ENCODE results near the gene PADI4. TPM values are rescaled to one million over a fixed set of nuclear protein-coding genes. Genes with fewer than 3 reads are reported as not detected.

PADI4 gene
- total and polyA plus RNA-seq, 3 experiments from 2014 or later = 0.26 to 2.0 (median 0.27) TPM

DNA sequence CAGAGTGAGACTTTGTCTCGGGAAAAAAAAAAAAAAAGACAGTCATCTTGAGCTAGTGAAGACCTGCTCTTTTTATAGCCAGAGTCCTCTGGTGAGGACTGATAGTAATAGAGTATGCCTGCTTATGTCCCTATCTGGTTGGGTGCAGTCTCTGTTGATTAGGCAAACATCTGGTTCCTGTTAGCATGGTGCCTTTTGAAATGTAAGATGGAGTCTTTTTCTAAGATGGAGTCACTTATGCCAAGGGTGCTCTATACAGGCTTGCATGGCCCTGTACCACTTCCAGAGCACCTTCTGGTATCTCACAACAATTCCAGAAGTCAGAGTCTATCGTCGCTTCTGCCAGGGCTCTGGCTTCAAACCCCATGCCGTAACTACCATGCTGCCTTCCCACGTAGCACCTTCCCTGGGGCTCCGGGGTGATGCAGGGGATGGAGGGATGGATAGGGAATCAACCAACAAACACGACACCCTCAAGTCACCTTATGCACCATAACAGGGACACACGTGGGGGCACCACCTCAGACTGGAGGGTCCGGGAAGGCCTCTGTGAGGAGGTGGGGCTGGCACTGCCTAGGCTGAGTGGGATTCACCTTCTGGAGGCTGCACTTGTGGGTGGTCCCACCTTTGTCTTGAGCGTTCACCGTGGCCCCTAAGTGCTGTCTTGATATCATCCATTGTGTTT, 52.4 kb downstream of the PADI4 start:
- no peaks in the 10 kb centered on the region for H3K9me3 ChIP-seq (ENCODE audit: low read length)
- H3K4me1 ChIP-seq (ENCODE audit: insufficient read depth, low read length) = peaks cover 10% of the 10 kb centered on the region
- DNase-seq = no peak
- Mint-ChIP-seq H3K4me3 (no peak overlapping the region), H3K36me3 (no peaks in the 10 kb centered on the region), H3K9me3 (no peaks in the 10 kb centered on the region), H3K27me3 (peaks cover 4 to 20% of the 10 kb centered on the region in 2 donors), H3K4me1 (peaks cover 0 to 5% (median 4%) of the 10 kb centered on the region in 3 donors), H3K27ac (no peak overlapping the region)
- H3K36me3 ChIP-seq (ENCODE audit: insufficient read depth, low read length) = no peaks in the 10 kb centered on the region
- ChIA-PET CTCF (no interaction called here), POLR2A (no interaction called here)
- H3K4me3 ChIP-seq (ENCODE audit: low read length) = no peak overlapping the region
- no peaks in the 10 kb centered on the region for H3K27me3 ChIP-seq (ENCODE audit: insufficient read depth, low read length, poor library complexity, severe bottlenecking)
- H3K27ac ChIP-seq (ENCODE audit: low read depth, low read length) = no peak overlapping the region

DNA sequence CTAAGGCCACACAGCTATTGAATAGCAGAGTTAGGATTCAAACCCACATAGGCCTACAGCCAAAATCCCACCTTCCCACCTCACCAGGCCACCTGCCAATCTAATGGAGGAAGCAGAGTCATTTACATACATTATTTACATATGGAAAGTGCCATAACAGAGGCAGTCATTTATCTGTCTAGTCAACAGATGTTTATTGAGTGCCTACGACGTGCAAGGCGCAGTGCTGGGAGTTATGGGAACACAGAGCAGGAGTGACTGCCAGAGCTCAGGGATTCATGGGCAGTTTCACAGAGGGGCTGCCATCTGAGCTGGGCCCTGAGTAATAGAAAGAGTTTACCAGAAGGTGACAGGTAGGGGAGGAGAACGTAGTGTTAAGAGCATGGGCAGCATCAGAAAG, 53.7 kb downstream of the PADI4 start:
- Mint-ChIP-seq H3K27me3 (peaks cover 6 to 20% of the 10 kb centered on the region in 2 donors), H3K4me1 (peaks cover 0 to 1% (median 1%) of the 10 kb centered on the region in 3 donors), H3K36me3 (no peaks in the 10 kb centered on the region), H3K27ac (no peak overlapping the region), H3K4me3 (no peak overlapping the region), H3K9me3 (no peaks in the 10 kb centered on the region)
- Histone ChIP-seq H3K4me1 (ENCODE audit: insufficient read depth, low read length) (no peaks in the 10 kb centered on the region), H3K27me3 (ENCODE audit: insufficient read depth, low read length, poor library complexity, severe bottlenecking) (no peaks in the 10 kb centered on the region), H3K4me3 (ENCODE audit: low read length) (no peak overlapping the region), H3K36me3 (ENCODE audit: insufficient read depth, low read length) (no peaks in the 10 kb centered on the region), H3K9me3 (ENCODE audit: low read length) (no peaks in the 10 kb centered on the region), H3K27ac (ENCODE audit: low read depth, low read length) (no peak overlapping the region)
- no peak for DNase-seq
- POLR2A ChIA-PET = no interaction called here
- CTCF ChIA-PET = no interaction called here

DNA sequence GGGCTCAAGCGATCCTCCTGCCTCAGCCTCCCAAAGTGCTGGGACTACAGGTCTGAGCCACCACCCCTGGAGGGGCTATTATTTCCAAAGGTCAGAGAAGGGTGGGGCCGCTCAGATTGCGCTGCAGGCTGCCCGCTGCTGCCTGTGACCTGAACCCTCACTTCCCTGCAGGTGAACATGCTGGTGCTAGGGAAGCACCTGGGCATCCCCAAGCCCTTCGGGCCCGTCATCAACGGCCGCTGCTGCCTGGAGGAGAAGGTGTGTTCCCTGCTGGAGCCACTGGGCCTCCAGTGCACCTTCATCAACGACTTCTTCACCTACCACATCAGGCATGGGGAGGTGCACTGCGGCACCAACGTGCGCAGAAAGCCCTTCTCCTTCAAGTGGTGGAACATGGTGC, 55.4 kb downstream of the PADI4 start:
- Mint-ChIP-seq H3K36me3 (no peaks in the 10 kb centered on the region), H3K27me3 (peaks cover 9 to 20% of the 10 kb centered on the region in 2 donors), H3K27ac (no peak overlapping the region), H3K9me3 (no peaks in the 10 kb centered on the region), H3K4me1 (no peaks in the 10 kb centered on the region), H3K4me3 (no peak overlapping the region)
- ChIA-PET POLR2A (no interaction called here), CTCF (no interaction called here)
- H3K27ac ChIP-seq (ENCODE audit: low read depth, low read length) = no peak overlapping the region
- no peaks in the 10 kb centered on the region for H3K36me3 ChIP-seq (ENCODE audit: insufficient read depth, low read length)
- H3K4me3 ChIP-seq (ENCODE audit: low read length) = no peak overlapping the region
- no peaks in the 10 kb centered on the region for H3K9me3 ChIP-seq (ENCODE audit: low read length)
- no peaks in the 10 kb centered on the region for H3K4me1 ChIP-seq (ENCODE audit: insufficient read depth, low read length)
- no peaks in the 10 kb centered on the region for H3K27me3 ChIP-seq (ENCODE audit: insufficient read depth, low read length, poor library complexity, severe bottlenecking)
- DNase-seq = no peak

DNA sequence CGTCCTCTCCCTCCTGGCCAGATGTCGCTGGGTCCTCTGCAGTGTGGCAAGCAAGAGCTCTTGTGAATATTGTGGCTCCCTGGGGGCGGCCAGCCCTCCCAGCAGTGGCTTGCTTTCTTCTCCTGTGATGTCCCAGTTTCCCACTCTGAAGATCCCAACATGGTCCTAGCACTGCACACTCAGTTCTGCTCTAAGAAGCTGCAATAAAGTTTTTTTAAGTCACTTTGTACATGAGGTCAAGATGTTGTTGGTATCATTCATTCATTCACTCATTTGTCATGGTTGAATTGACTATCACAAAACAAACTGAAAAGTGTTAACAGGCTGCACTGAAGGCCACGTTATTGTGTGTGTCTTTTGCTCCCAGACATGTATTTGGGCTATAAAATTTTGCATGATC, 55.8 kb downstream of the PADI4 start:
- Mint-ChIP-seq H3K36me3 (no peaks in the 10 kb centered on the region), H3K27ac (no peak overlapping the region), H3K4me3 (no peak overlapping the region), H3K27me3 (peaks cover 9 to 20% of the 10 kb centered on the region in 2 donors), H3K9me3 (no peaks in the 10 kb centered on the region), H3K4me1 (no peaks in the 10 kb centered on the region)
- no peak overlapping the region for H3K4me3 ChIP-seq (ENCODE audit: low read length)
- no peaks in the 10 kb centered on the region for H3K27me3 ChIP-seq (ENCODE audit: insufficient read depth, low read length, poor library complexity, severe bottlenecking)
- no peaks in the 10 kb centered on the region for H3K9me3 ChIP-seq (ENCODE audit: low read length)
- no peak for DNase-seq
- no peak overlapping the region for H3K27ac ChIP-seq (ENCODE audit: low read depth, low read length)
- no peaks in the 10 kb centered on the region for H3K36me3 ChIP-seq (ENCODE audit: insufficient read depth, low read length)
- ChIA-PET POLR2A (no interaction called here), CTCF (no interaction called here)
- H3K4me1 ChIP-seq (ENCODE audit: insufficient read depth, low read length) = no peaks in the 10 kb centered on the region

DNA sequence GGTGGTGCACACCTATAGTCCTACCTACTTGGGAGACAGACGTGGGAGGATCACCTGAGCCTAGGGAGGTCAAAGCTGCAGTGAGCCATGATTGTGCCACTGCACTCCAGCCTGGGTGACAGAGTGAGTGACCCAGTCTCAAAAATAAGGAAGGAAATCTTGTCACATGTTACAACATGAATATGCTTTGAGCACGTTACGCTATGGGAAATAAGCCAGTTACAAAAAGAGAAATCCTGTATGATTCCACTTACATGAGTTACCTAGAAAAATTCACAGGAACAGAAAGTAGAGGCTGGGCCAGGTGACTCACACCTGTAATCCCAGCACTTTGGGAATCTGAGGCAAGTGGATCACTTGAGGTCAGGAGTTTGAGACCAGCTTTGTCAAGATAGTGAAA, 57.3 kb downstream of the PADI4 start:
- Histone ChIP-seq H3K27ac (ENCODE audit: low read depth, low read length) (no peak overlapping the region), H3K36me3 (ENCODE audit: insufficient read depth, low read length) (no peaks in the 10 kb centered on the region), H3K4me3 (ENCODE audit: low read length) (no peak overlapping the region), H3K27me3 (ENCODE audit: insufficient read depth, low read length, poor library complexity, severe bottlenecking) (no peaks in the 10 kb centered on the region), H3K4me1 (ENCODE audit: insufficient read depth, low read length) (no peaks in the 10 kb centered on the region), H3K9me3 (ENCODE audit: low read length) (no peaks in the 10 kb centered on the region)
- ChIA-PET CTCF (no interaction called here), POLR2A (no interaction called here)
- H3K27me3 Mint-ChIP-seq = peaks cover 9 to 20% of the 10 kb centered on the region in 2 donors
- no peaks in the 10 kb centered on the region for H3K36me3 Mint-ChIP-seq
- no peak for DNase-seq
- H3K9me3 Mint-ChIP-seq = no peaks in the 10 kb centered on the region
- H3K4me3 Mint-ChIP-seq = no peak overlapping the region
- no peaks in the 10 kb centered on the region for H3K4me1 Mint-ChIP-seq
- no peak overlapping the region for H3K27ac Mint-ChIP-seq

DNA sequence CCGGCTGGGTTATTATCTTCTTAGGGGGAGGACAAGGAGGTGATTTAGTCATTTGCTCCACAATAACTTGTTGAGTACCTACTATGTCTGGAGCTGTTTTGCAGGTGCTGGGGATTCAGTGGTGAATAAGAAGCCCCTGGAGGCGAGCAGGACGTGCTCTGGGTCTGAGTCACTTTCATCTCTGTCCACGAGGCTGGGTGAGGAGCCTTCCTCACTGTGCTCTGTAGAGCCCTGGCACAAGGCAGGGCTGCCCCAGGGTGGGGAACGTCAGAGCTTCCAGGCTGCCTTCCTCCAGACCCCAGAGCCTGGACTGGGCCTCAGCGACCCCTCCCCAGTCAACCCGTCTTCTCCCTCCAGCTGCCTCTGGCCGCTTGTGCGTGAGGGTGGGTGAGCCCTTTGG, 61.5 kb downstream of the PADI4 start:
- Histone ChIP-seq H3K27ac (ENCODE audit: low read depth, low read length) (no peak overlapping the region), H3K27me3 (ENCODE audit: insufficient read depth, low read length, poor library complexity, severe bottlenecking) (no peaks in the 10 kb centered on the region), H3K4me1 (ENCODE audit: insufficient read depth, low read length) (no peaks in the 10 kb centered on the region), H3K9me3 (ENCODE audit: low read length) (no peaks in the 10 kb centered on the region), H3K4me3 (ENCODE audit: low read length) (no peak overlapping the region), H3K36me3 (ENCODE audit: insufficient read depth, low read length) (no peaks in the 10 kb centered on the region)
- no peak overlapping the region for H3K4me3 Mint-ChIP-seq
- H3K4me1 Mint-ChIP-seq = no peaks in the 10 kb centered on the region
- H3K27me3 Mint-ChIP-seq = peaks cover 6 to 10% of the 10 kb centered on the region in 2 donors
- H3K27ac Mint-ChIP-seq = no peak overlapping the region
- ChIA-PET CTCF (no interaction called here), POLR2A (no interaction called here)
- H3K36me3 Mint-ChIP-seq = no peaks in the 10 kb centered on the region
- no peaks in the 10 kb centered on the region for H3K9me3 Mint-ChIP-seq
- DNase-seq = no peak

DNA sequence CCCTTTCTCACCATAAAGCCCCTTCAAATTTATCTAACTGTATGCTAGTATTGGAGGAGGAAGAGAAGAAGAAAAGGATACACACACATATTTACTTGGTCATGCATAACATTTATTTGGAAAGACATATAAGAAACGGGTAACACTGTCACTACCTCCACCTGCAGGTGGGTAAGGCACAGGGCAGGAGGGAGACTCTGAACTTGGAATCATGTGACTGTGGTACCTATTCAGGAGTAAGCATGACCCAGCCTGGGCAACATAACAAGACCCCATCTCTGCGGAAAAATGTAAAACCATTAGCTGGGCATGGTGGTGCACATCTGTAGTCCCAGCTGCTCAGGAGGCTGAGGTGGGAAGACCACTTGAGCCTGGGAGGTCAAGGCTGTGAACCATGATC, 62.6 kb downstream of the PADI4 start:
- H3K27ac Mint-ChIP-seq = peak overlapping the region in 1 of 8 donors; percentile 19
- CTCF ChIA-PET = no interaction called here
- no peaks in the 10 kb centered on the region for H3K36me3 Mint-ChIP-seq

DNA sequence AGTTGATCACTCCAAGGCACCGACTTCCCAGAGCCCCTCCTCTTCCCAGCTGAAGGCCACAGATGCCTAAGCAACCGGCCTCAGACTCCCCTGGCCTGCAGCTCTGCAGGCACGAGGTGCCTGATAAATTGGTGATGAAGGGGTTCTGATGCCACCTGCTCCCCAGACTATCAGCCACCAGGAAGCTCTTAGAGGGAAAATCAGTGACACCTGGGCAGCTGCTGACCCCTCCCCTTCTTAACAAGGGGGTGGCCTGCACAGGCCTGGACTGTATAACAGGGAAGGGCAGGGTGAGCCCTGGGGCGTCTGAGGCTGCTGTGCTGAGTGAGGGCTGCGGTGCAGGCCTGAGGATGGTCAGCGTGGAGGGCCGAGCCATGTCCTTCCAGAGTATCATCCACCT, 63.9 kb downstream of the PADI4 start, which contains the start of gene PADI6:
PADI6 (plus strand) TSS at position 301 of the 400 bp plus-strand sequence; CDS start at position 351, 50 bp downstream.
- Mint-ChIP-seq H3K27ac (no peak within 1 kb of the TSS), H3K27me3 (peaks cover 5 to 11% of the 10 kb centered on the region in 2 donors), H3K36me3 (no peaks in the 10 kb centered on the region), H3K9me3 (no peaks in the 10 kb centered on the region), H3K4me3 (no peak within 1 kb of the TSS), H3K4me1 (no peaks in the 10 kb centered on the region)
- Histone ChIP-seq H3K9me3 (ENCODE audit: low read length) (no peaks in the 10 kb centered on the region), H3K36me3 (ENCODE audit: insufficient read depth, low read length) (no peaks in the 10 kb centered on the region), H3K4me3 (ENCODE audit: low read length) (no peak within 1 kb of the TSS), H3K27me3 (ENCODE audit: insufficient read depth, low read length, poor library complexity, severe bottlenecking) (no peaks in the 10 kb centered on the region), H3K4me1 (ENCODE audit: insufficient read depth, low read length) (no peaks in the 10 kb centered on the region), H3K27ac (ENCODE audit: low read depth, low read length) (no peak within 1 kb of the TSS)
- POLR2A ChIA-PET = no interaction called here
- CTCF ChIA-PET = no interaction called here
- DNase-seq = no peak

More for the DNA sequence above, 62.6 kb downstream of the PADI4 start:
- Mint-ChIP-seq H3K27me3 (peaks cover 6 to 9% of the 10 kb centered on the region in 2 donors), H3K4me1 (no peaks in the 10 kb centered on the region), H3K4me3 (no peak overlapping the region), H3K9me3 (no peaks in the 10 kb centered on the region)
- no peaks in the 10 kb centered on the region for H3K9me3 ChIP-seq (ENCODE audit: low read length)
- no peaks in the 10 kb centered on the region for H3K36me3 ChIP-seq (ENCODE audit: insufficient read depth, low read length)
- H3K27ac ChIP-seq (ENCODE audit: low read depth, low read length) = no peak overlapping the region
- H3K4me1 ChIP-seq (ENCODE audit: insufficient read depth, low read length) = no peaks in the 10 kb centered on the region
- no peak overlapping the region for H3K4me3 ChIP-seq (ENCODE audit: low read length)
- H3K27me3 ChIP-seq (ENCODE audit: insufficient read depth, low read length, poor library complexity, severe bottlenecking) = no peaks in the 10 kb centered on the region
- POLR2A ChIA-PET = no interaction called here
- DNase-seq = no peak
